Activated T-helper 1 cell treated with anti-CD3 and anti-CD28 coated beads, Interleukin-2, amount 50 U/mL, for 16 hours (primary cell): Measurements from ENCODE around the gene SLC25A25.
A peak's percentile ranks its signal among the peaks of the same experiment; 100 is the strongest.
"Not testable (repeated sequence)": the region's sequence is repeated elsewhere in the genome, so short reads cannot be mapped to it uniquely, and the experiment has no call there.

Experiments
- DNase-seq, 2 donors: peaks; one replicate each; pipeline ENCODE4 v3.0.0-alpha.2; 2020; ENCODE audit warnings: low read depth in 1 of 2, low spot score in 1 of 2

Gene SLC25A25

DNA sequence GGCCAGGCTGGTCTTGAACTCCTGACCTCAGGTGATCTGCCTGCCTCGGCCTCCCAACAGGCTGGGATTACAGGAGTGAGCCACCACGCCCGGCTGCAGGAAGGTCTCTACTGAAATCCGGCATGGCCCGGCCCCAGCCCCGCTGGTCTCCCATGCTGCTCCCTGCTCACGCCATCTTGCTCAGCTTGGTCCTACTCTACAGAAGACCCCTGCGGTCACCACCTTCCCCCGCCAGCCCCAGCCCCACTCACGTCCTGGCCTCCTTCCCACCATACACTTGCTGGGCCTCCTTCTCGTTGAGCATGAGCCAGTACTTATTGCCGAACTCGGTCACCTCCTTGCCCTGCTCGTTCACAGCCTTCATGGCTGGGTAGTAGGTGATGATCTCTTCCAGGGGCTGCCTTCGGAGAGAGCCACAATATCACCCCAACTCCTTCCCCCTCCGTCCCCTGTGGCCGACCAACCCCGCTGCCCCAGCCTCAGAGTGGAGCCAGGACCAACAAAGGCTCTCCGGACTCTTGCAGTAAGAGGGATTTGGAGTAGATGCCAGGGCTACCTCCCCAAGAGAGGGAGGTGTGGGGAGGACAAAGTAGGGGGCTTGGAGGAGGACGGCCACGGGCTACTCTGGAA lies 55.5 kb downstream of the SLC25A25 start:
- DNase-seq = no peak

DNA sequence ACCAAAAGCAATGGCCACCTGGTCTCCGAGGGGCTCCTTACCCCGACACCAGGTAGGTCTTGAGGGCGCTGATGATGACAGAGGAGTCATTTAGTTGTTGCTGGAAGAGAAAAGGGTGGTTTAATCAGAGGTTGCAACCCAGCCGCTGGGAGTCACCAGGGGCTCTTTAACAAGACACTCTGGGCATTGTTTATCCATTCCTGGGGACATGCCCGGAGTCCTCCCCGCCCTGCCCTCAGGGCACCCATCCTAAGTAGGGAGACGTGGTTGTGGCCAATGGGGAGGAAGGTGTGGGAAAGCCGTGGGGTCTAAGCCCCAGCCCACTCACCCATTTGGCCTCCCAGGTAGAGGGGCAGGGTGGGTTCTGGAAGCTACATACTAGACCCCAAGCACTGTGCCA lies 56.4 kb downstream of the SLC25A25 start:
- no peak for DNase-seq

DNA sequence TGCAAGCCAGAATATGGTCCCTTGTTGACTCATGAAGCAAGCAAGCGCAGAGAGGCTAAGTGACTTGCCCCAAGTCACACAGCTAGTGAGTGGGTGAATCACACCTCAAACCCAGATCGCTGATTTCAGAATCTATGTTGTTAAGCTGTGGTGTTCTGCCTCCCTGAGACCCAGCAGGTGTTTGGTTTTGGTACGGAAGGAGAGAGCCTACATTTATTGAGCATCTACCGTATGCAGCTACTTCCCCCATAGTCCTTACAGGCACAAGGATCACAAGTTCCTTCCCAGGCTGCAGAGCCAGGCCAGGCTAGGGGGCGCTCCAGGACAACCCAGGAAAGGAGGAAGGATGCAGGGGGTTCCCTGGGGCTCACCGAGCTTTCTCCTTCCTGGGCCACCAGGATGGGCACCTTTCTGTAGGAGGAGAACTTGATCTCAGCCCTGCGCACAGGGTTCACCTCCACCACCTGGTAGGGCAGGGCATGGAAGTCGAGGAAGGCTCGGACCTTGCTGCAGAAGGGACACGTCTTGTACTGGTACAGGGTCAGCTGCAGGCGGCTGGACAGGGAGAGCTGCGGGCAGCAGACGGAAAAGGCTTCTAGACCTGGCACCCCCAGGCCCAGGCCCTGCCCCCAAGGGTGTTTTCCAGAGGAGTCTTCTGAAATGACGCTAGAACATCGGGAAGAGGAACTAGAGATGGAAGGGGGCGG lies 57.0 kb downstream of the SLC25A25 start:
- DNase-seq = no peak

DNA sequence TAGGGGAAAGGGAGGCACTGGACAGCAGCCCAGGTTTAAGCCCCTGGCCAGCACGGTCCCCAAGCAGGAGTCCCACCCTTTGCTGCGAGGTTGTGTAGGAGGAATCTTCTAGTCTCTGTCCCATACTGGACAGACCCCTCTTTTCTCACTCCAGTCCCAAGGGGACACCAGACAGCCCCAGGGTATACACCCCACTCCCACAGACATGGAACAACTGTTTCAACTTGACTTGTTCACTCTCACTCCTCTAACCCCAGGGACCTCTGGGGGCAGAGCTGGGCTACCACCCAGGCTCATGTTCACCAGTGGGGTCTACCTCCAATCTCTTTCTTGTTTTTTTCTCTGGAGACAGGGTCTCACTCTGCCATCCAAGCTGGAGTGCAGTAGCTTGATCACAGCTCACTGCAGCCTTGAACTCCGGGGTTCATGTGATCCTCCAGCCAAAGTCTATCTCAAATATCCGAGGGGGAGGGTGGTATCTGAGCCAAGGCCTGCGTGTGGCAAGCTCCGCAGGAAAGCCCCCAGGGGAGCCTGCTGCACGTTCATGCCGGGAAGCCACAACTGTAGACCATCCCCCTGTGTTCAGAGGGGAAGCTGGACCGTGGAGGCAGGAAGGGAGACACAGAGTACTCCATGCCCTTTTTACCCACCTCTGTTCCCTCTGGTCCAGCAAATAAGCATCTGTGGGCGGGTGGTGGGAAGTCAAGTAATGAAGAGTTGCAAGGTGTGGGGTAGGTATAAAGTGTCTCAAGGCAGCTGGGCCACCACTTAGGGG lies 57.7 kb downstream of the SLC25A25 start:
- no peak for DNase-seq

DNA sequence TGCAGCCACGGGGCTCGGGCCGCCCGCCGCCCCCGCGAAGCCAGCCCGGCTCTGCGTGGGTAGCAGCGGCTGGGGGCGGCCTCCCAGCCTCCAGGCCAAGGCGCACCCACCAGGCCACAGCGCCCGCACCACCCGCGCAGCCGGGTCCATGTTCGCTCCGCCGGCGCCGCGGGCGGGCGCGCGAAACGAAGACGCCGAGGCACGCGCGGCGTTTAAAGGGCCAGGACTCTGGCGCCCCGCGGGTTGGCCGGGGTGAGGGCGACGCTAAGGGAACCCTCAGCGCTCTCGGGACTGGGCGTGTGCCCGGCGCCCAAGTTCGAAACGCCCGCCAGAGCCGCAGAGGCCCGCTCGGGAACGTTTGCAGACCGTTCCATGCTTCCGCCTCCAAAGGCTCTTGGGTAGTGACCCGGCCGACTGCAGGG lies 59.5 kb downstream of the SLC25A25 start, which contains the start of gene PTGES2:
Gene PTGES2, minus strand, starts transcription at position 162 of the 422 bp plus-strand sequence. Its CDS starts 12 bp downstream, at position 150.
- peak; percentile 52 to 74 for DNase-seq

DNA sequence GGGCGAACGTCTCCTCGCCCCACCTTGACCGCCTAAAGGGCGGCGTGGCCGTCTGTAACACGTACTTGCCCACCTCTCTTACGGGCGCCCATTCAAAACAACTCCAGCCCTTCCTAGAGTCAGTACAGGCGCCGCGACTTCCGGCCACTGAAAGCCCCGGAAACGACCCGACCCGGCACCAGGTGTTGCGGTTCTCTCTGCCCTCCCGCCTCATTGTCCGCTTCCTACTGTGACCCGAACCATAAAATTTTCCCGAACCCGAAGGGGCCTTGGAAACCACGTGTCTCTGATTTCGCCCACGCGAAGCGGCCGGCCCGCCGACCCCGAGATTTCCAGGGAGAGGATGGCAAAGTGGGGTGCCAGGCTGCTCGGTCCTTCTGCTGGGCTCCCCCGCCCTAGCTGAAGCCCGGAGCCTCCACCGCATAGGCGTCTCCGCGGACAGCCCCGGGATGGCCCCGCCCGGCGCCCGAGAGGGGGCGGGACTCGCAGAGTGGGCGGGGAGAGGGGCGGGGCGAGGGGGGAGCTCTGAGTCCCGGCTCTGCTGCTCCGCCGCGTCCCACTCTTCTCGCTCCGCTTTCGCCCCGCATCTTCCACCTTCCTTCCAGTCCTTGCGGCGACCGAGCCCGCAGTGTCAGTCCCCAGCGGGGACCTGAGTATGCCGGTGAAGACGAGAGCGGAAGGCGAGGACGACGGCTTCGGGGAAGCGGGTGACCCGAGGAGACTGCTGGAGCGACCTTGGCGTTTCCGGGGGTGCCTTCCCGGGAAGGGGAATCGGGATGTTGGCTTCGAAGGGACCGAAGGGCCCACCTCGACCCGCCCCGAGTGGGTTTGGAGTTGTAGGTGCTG lies 60.2 kb downstream of the SLC25A25 start:
- peak; percentile 74 to 77 for DNase-seq

DNA sequence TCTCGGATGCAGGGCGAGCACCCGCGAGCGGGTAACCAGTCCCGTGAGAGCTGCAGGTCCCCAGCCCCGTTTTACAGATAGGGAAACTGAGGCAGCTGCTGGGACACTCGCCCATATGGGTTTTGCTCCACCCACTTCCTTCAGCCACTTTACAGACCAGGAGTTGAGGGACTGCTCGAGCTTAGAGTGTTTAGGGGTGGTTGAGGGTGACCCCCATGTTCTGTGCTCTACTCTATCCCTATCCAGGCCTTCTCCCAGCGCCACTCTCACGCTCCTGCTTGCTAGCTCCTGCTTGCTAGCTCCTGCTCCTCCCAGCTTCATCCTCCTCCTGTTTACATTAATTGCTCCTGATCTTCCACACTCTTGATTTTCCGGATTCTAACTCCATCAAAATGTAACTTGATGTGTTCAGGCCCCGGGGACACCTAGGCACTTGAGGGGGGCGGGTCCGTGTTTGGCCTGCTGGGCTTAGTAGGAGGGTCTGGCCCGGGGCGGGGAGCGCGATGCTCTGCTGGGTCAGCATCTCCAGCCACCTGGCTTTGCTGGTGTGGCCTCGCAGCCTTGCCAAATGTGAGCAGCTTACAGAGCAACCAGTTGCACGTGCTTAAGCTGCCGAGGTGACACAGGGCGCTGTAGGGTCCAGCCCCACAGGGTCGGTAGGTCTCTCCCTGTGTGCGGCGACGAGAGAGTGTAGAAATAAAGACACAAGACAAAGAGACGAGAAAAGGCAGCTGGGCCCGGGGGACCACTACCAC lies 61.0 kb downstream of the SLC25A25 start:
- DNase-seq = no peak

DNA sequence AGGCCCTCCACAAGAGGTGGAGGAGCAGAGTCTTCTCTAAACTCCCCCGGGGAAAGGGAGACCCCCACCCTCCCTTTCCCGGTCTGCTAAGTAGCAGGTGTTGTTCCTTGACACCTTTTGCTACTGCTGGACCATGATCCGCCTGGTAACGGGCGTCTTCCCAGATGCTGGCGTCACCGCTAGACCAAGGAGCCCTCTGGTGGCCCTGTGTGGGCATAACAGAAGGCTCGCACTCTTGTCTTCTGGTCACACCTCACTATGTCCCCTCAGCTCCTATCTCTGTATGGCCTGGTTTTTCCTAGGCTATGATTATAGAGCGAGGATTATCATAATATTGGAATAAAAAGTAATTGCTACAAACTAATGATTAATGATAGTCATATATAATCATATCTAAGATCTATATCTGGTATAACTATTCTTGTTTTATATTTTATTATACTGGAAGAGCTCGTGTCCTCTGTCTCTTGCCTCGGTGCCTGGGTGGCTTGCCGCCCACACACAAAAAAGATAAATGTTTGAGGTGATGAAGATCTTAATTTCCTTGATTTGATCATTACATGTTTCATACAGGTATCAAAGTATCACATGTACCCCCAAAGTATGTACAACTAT lies 62.1 kb downstream of the SLC25A25 start:
- DNase-seq = not testable (repeated sequence)

DNA sequence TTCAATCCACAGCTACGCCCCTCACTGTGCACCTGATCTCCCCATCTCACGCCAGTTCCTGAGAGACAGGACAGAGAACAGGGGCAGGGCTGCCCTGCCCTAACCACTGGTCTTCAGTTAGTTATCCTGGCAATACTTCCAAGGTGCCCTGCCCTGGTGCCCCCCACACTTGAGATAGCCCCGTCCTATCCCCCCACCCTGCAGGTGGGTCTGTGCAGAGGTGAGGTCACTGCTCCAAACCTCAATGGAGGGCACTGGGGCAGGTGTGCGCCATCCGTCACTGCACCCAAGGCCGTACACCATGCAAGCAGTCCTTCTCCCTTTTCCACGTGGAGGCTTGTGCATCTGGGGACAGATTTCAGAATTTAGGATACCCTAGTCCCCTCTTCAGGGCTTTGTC lies 62.6 kb downstream of the SLC25A25 start:
- not testable (repeated sequence) for DNase-seq

DNA sequence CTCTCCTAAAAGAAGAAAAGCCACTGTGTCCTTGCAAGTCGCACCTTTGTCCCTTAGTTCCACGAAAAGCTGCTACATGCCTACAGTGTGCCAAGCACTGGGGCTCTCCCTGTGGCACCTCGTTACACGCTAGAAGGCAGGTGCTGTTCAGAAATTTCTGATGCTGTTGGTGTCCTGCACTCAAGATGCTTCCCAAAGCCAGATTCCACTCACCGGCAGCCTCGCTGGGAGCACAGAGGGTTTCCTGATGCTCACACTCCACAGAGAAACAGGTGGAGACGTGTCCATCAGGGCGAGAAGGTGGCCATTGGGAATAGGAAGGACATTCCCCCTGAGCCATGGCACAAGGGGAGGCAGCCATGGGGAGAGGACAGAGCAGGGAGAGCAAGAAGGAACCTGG lies 63.3 kb downstream of the SLC25A25 start:
- not testable (repeated sequence) for DNase-seq

DNA sequence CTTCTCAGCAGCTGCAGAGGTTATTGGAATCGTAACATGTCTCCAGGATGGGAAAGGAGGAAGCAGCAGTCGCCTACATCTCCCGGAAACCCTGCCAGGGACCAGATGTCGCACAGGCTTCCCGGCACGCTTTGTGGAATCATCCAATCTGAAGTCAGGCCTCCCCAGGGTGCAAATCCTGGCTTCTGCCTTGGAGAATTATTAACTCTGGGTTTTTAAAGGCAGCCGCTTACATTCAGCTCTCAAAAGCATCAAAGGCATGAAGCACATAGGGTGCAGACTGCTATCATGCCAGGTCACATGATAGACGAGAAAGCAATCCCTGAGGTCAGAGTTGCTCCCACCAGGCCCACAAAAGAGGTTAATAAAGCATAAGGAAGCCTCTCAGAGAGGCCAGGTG lies 64.1 kb downstream of the SLC25A25 start:
- not testable (repeated sequence) for DNase-seq

DNA sequence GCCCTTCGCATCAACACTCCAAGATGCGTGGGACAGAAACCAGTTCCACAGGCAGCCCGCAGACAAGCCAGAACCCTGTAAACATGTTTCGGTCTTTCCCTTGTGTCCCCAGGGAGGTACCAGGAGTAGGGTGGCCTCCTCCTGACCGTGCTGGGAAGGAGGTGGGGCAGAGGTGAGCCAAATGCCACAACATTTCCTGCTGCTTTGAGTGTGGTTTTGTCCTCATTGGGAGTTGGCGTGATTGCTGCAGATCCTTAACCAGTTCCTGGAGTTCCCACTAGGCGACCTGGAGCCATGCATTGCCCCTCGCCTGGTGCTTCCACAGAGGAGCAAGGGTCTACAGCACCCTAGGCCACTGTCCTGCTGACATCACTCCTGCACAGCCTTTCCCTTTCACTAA lies 67.5 kb downstream of the SLC25A25 start:
- DNase-seq = not testable (repeated sequence)

DNA sequence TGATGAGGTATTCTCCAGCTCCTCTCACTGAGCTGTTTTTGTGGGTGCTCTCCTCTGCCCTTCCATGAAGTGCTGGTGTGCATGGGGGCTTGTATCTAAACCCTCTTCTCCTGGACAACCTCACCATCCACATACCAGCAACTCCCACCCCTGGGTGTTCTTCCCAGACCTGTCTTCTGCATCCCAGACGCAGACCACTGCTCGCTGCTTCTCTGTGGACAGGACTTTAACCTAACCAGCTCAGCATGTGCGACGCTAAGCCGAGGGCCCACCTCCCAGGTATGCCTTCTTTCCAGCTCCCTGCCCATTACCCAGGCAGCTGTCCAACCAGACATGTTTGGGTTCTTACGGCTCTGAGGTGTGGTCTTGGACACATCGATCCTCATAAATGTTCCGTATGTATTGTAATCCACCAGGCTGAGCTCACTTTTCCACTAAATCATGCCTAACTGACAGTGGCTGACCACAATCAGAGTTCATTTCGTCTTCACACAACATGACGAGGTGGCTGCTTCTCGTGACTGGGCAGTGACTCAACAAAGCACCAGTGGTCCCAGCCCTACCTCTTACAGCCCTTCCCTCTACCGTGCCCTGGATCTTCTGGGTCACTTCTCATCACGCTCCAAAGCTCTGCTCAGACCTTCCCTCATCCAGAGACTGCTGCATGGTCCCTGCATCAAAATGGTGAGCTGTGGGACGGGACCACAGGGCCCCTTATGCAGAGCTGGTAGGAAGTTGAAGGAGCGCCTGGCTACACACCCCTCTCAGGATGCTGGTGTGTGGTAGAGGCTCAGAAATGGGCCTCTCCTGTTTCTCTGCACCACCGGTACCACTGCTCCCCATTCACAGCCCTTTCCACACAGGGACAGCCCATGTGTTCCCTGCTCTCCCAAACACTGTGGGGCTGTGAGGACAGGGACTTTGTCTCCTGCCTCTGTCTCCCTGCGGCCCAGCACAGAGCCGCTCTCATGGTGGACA lies 69.1 kb downstream of the SLC25A25 start:
- DNase-seq = no peak

DNA sequence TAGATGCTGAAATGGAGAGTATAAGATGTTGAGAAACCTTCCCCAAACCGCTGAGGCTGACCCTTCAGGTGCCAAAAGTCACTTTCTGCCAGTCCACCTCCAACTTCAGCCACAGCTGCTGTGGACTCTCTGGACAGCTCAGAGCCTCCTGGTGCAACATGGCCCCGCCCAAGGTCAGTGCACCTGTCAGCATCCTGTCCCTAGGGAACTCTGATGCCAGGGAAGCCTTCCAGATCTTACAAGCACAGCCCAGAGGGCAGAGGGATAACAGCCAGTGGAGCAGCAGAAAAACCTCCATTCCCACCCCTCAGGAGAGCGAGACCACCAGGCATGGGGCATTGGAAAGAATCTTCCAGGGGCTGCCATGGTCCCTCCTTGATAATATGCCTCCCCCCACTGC lies 70.0 kb downstream of the SLC25A25 start:
- no peak for DNase-seq

DNA sequence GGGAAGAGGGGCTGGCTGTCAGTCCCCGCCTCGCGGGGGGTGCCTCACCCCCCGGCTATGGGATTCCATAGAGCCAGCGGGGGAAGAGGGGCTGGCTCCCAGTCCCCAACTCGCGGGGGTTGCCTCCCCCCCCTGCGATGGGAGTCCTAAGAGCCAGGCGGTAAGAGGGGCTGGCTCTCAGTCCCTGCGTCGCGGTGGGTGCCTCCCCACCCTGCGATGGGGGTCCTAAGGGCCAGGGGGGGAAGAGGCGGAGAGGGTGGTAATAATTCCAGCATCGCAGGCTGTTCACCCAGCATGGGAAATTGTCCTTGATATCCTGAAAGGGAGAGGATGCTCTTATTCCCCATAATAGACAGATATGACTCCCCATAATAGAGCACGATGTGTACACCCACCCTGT lies 71.6 kb downstream of the SLC25A25 start:
- no peak for DNase-seq

DNA sequence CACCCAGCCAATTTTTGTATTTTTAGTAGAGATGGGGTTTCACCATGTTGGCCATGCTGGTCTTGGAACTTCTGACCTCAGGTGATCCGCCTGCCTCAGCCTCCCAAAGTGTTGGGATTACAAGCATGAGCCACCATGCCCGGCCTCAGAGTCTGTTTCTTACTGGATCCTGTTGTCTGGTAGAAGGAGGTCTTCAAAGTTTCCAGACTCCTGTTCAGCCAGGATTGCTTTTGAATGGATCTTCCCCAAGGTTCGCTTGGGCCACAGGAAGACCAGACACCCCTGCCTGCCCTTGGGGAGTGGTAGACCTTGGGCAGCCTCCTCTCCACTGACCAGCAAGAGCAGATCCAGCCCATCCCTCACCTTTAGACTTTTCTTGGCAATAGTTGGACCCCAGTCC lies 73.6 kb downstream of the SLC25A25 start:
- DNase-seq = no peak

DNA sequence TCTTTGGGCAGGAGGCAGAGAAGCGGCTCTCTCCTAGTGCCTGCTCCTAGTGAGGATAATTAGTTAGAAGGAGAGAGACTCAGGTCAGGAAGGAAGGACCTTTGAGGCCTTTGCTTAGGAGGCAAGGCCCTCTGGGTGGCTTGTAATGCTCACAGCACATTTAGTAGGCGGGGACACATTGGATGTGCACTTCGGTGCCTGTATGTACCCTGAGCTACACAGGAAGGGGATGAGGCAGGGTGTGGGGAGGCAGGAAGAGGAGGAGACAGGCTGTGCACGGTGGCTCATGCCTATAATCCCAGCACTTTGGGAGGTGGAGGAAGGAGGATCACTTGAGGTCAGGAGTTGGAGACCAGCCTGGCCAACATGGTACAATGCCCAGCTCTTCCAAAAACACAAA lies 74.0 kb downstream of the SLC25A25 start:
- no peak for DNase-seq

DNA sequence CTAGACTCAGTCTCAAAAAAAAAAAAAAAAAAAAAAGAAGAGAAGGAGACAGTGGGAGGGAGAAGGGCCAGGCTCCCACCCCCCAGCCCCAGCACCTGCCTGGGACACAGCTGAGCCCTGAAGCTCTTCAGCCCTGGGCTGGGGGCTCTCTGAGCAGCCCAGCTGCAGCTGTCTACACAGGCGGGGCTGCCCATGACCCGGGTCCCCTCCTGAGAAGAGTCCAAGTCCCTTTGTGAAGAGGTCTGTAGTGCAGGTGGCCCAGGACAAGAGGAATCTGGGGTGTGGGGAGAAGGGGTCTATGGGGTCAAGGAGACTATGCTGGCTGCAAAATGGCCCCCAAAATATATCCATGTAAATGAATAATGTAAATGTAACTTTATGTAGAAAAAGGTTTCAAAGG lies 74.6 kb downstream of the SLC25A25 start:
- no peak for DNase-seq
